HUES6 (cell line): ENCODE data around the gene SLC35B2.

Experiments
- H3K27ac ChIP-seq: 2 replicates; pipeline ENCODE4 v1.7.0; 2013; ENCODE audit warnings: low read depth, mild to moderate bottlenecking, low read length, inconsistent platforms
- H3K27me3 ChIP-seq: 2 replicates; pipeline ENCODE4 v1.6.1; 2013; ENCODE audit warnings: low read length; ENCODE audit not compliant: control insufficient read depth, insufficient read depth
- H3K36me3 ChIP-seq: 2 replicates; pipeline ENCODE4 v1.6.1; 2013; ENCODE audit warnings: low read length; ENCODE audit not compliant: control insufficient read depth, insufficient read depth
- H3K4me1 ChIP-seq: 2 replicates; pipeline ENCODE4 v1.6.1; 2013; ENCODE audit warnings: low read length; ENCODE audit not compliant: control insufficient read depth, insufficient read depth
- H3K4me3 ChIP-seq: 2 replicates; pipeline ENCODE4 v1.5.1; 2013; ENCODE audit warnings: low read depth, low read length
- H3K9ac ChIP-seq: one replicate; pipeline ENCODE4 v1.6.1; 2013; ENCODE audit warnings: mild to moderate bottlenecking, low read length
- H3K9me3 ChIP-seq: 2 replicates; pipeline ENCODE4 v1.6.1; 2013; ENCODE audit warnings: low read depth, low read length; ENCODE audit not compliant: control insufficient read depth, insufficient read depth

Gene SLC35B2

GRCh38 chr6:44250718-44251123 is 6.6 kb downstream of the SLC35B2 start:
- Histone ChIP-seq H3K27ac (no peak overlapping the region), H3K9me3 (no peaks in the 10 kb centered on the region), H3K27me3 (no peaks in the 10 kb centered on the region), H3K4me1 (peaks cover 3% of the 10 kb centered on the region), H3K36me3 (peaks cover 86% of the 10 kb centered on the region), H3K4me3 (no peak overlapping the region), H3K9ac (no peak overlapping the region)

DNA sequence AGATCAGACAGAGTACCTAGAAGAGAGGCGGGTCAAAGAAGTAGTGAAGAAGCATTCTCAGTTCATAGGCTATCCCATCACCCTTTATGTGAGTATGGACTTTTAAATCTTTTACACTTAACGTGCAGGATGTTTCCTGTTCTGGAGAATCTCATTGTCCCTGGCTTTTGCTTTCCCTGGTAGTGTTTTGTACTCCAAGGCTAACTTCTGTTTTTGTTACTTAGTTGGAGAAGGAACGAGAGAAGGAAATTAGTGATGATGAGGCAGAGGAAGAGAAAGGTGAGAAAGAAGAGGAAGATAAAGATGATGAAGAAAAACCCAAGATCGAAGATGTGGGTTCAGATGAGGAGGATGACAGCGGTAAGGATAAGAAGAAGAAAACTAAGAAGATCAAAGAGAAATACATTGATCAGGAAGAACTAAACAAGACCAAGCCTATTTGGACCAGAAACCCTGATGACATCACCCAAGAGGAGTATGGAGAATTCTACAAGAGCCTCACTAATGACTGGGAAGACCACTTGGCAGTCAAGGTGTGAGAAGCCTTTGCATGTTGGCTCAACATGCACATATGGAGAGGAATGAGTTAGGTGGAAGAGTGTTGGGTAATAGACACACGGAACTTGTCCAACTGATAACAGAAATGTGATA is 7.1 kb downstream of the SLC35B2 start:
- Histone ChIP-seq H3K27ac (no peak overlapping the region), H3K9ac (no peak overlapping the region), H3K9me3 (no peaks in the 10 kb centered on the region), H3K36me3 (peaks cover 80% of the 10 kb centered on the region), H3K27me3 (no peaks in the 10 kb centered on the region), H3K4me3 (no peak overlapping the region), H3K4me1 (peaks cover 7% of the 10 kb centered on the region)

GRCh38 chr6:44249082-44249748 is 8.1 kb downstream of the SLC35B2 start:
- Histone ChIP-seq H3K4me3 (peak overlapping the region; percentile 94), H3K9ac (peak overlapping the region; percentile 11), H3K36me3 (peaks cover 70% of the 10 kb centered on the region), H3K4me1 (peaks cover 11% of the 10 kb centered on the region), H3K27ac (no peak overlapping the region), H3K9me3 (no peaks in the 10 kb centered on the region), H3K27me3 (no peaks in the 10 kb centered on the region)

DNA sequence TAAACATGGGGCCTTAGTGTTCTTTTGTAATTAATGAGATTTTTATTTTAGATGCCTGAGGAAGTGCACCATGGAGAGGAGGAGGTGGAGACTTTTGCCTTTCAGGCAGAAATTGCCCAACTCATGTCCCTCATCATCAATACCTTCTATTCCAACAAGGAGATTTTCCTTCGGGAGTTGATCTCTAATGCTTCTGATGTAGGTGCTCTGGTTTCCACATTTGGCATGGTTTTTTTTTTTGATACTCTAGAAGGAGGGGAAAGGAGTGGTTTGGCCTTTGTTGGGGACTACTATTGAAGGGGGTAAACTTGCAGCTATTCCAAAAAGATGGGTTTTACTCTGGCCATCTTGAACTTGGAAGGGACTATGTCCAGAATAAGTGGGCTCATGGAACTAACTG is 8.7 kb downstream of the SLC35B2 start:
- Histone ChIP-seq H3K9ac (peak overlapping the region; percentile 97), H3K27ac (peak overlapping the region; percentile 87), H3K36me3 (peaks cover 64% of the 10 kb centered on the region)

DNA sequence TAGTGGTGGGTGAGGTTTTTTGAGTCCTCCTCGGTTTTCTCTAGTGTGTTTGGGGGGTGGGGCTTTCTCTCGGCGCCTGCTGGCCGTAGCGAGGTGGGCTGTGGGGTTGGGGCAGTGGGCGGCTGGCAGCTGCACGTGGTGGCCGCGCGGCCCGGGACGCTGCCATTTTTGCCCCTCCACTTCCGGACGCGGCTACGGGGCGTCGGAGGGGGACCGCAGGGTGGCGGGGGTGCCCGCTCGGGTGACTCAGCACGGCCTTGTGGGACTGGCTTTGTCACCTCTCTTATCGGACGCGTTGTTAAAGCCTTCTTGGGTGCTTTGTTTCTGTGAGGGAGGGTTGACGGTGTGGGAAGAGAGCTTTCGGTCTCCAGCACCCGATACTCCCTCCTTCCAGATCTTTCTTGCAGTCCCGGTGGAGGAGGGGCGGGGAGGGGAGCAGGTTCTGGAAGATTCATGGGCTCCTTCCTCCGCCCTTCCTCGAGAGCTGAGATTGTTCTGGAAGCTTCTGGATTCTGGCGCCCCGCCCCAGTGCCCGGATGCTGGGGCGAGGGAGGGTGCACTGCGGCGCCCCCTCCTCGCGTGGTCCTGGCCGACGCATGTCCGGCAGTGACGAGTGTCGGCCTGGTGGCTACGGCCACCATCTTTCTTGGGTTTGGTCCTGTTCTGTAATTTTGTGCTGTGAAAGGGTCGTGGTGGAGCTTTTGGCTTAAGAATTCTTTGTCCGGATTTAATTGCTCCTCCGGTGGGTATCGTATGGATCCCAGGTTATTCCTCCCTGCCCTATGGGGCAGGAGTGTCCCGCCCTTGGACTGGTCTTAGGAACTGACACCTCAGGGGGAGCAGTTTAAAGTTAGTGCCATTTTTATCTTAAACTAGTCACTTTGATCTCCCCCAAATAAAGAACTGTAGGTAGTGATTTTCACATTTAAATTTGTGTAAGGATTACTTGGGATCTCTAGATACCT is 9.7 kb downstream of the SLC35B2 start:
- Histone ChIP-seq H3K4me3 (peak overlapping the region; percentile 94), H3K27ac (peak overlapping the region; percentile 87), H3K4me1 (peaks cover 11% of the 10 kb centered on the region), H3K36me3 (peaks cover 55% of the 10 kb centered on the region), H3K9me3 (no peaks in the 10 kb centered on the region), H3K27me3 (no peaks in the 10 kb centered on the region), H3K9ac (peak overlapping the region; percentile 97)

More for the DNA sequence above, 8.7 kb downstream of the SLC35B2 start:
- H3K4me1 ChIP-seq, result peaks cover 11% of the 10 kb centered on the region
- H3K27me3 ChIP-seq, result no peaks in the 10 kb centered on the region
- no peaks in the 10 kb centered on the region for H3K9me3 ChIP-seq
- H3K4me3 ChIP-seq, result peak overlapping the region; percentile 94

- peaks cover 11% of the 10 kb centered on the region for H3K4me1 ChIP-seq
- no peaks in the 10 kb centered on the region for H3K9me3 ChIP-seq
- peak within 1 kb of the TSS; percentile 87 for H3K27ac ChIP-seq
- H3K27me3 ChIP-seq, result no peaks in the 10 kb centered on the region
- peak within 1 kb of the TSS; percentile 94 for H3K4me3 ChIP-seq
- H3K36me3 ChIP-seq, result peaks cover 47% of the 10 kb centered on the region
- H3K9ac ChIP-seq, result peak within 1 kb of the TSS; percentile 97
Observed at GRCh38 chr6:44246663-44247337, 10.5 kb downstream of the SLC35B2 start, which contains the start of gene HSP90AB1. HSP90AB1 (plus strand) TSS chr6:44247101; CDS start chr6:44248630, 1,529 bp downstream.

GRCh38 chr6:44245912-44246662 is 11.2 kb downstream of the SLC35B2 start:
- Histone ChIP-seq H3K27ac (peak overlapping the region; percentile 56), H3K9me3 (no peaks in the 10 kb centered on the region), H3K4me1 (peaks cover 11% of the 10 kb centered on the region)

DNA sequence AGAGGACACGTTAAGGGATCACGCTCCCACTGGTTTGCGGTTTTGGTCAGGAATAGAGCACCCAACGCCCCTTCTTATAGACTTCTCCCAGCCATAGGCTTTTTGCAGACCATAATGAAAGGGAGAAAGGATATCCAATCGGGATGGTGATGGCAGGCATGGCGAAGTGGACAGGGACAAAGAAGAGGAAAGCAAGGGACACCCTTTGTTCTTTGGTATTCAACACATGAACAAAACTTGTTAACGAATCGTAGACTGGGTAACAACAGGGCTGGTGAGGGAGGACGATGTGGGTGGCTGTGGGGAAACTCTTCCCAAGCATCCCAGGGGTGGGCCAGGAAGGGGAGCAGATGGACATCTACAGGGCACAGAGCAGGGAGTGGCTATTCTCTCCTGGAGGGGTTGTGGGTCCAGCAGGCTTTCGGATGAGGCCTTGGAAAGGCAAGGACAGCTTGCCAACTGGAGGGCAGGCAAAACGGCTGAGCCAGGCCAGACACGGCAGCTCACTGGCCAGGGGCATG is 11.9 kb downstream of the SLC35B2 start:
- Histone ChIP-seq H3K4me1 (peaks cover 11% of the 10 kb centered on the region), H3K27ac (no peak overlapping the region), H3K9me3 (no peaks in the 10 kb centered on the region), H3K27me3 (no peaks in the 10 kb centered on the region), H3K36me3 (peaks cover 34% of the 10 kb centered on the region), H3K4me3 (peak overlapping the region; percentile 94), H3K9ac (peak overlapping the region; percentile 67)

More at GRCh38 chr6:44245912-44246662, 11.2 kb downstream of the SLC35B2 start:
- H3K4me3 ChIP-seq, result peak overlapping the region; percentile 94
- peaks cover 40% of the 10 kb centered on the region for H3K36me3 ChIP-seq
- no peaks in the 10 kb centered on the region for H3K27me3 ChIP-seq
- H3K9ac ChIP-seq, result peak overlapping the region; percentile 97

DNA sequence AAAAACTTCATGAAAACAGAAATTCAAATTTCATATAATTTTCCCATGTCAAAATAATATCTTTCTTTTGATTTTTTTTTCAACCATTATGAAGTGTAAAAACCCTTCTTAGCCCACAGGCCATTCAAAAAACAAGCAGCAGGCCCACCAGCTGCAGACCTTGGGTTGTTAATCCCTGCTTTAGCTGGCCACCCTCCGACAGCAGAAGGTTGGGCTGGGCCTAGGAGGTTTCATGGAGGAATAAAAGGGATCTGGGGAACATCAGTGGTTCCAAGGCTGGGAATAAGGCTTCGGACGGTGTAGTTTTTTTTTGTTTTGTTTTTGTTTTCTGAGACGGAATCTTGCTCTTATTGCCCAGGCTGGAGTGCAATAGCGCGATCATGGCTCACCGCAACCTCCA is 14.0 kb downstream of the SLC35B2 start:
- H3K36me3 ChIP-seq, result peaks cover 13% of the 10 kb centered on the region
- H3K4me1 ChIP-seq, result peaks cover 12% of the 10 kb centered on the region
- H3K9ac ChIP-seq, result no peak overlapping the region
- no peaks in the 10 kb centered on the region; the same call in 1 of the 2 replicates for H3K27me3 ChIP-seq
- H3K27ac ChIP-seq, result no peak overlapping the region
- H3K4me3 ChIP-seq, result no peak overlapping the region
- H3K9me3 ChIP-seq, result no peaks in the 10 kb centered on the region
